GM19351 (cell line): ENCODE results near the gene RSPH3.
"Not testable (repeated sequence)": the region's sequence is repeated elsewhere in the genome, so short reads cannot be mapped to it uniquely, and the experiment has no call there.

ENCODE experiments used
- ATAC-seq: cut with Tn5 transposase; IDR thresholded peaks from one replicate; pipeline ENCODE4 v1.9.1; 2021; ENCODE audit warnings: mild to moderate bottlenecking, moderate library complexity; ENCODE audit not compliant: unreplicated experiment

The RSPH3 gene

DNA sequence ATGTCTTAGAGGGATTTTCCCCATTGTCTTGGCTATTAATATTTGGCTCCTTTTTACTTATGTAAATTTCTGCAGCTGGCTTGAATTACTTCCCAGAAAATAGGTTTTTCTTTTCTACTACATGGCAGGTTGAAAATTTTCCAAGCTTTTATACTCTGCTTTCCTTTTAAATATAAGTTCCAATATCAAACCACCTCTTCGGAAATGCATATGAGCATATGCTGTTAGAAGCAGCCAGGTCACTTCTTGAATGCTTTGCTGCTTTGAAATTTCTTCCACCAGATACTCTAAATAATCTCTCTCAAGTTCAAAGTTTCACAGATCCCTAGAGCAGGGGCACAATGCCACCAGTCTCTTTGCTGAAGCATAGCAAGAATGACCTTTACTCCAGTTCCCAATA, 25.2 kb upstream of the RSPH3 start:
- ATAC-seq, result not testable (repeated sequence)

DNA sequence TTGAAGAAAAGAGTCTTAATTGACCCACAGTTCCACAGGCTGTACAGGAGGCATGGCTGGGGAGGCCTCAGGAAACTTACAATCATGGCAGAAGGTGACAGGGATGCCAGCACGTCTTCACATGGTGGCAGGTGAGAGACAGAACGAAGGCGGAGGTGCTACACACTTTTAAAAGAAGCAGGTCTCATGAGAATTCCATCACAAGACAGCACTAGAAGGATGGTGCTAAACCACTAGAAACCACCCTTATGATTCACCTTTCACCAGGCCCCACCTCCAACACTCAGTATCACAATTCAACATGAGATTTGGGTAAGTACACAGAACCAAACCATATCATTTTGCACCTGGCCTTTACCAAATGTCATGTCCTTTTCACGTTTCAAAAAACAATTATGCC, 23.9 kb upstream of the RSPH3 start:
- no peak for ATAC-seq

DNA sequence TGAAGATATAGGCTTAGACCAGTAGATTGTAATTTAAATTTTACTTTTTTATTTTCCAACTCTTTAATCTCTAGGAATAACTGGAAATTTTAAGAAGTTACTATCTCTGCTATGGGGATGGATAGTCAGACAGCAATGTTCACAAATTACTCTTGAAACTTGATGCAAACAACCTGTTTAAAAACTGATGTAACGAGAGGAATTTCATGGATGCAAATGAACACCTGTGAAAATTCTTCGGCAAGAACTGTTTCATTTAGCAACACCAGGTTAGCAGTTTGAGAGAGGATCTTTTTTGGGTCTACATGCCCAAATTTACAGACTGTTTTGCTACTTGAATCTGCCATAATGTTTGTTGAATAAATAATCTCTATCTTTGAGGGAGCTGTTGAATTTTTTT, 20.0 kb upstream of the RSPH3 start:
- no peak for ATAC-seq

DNA sequence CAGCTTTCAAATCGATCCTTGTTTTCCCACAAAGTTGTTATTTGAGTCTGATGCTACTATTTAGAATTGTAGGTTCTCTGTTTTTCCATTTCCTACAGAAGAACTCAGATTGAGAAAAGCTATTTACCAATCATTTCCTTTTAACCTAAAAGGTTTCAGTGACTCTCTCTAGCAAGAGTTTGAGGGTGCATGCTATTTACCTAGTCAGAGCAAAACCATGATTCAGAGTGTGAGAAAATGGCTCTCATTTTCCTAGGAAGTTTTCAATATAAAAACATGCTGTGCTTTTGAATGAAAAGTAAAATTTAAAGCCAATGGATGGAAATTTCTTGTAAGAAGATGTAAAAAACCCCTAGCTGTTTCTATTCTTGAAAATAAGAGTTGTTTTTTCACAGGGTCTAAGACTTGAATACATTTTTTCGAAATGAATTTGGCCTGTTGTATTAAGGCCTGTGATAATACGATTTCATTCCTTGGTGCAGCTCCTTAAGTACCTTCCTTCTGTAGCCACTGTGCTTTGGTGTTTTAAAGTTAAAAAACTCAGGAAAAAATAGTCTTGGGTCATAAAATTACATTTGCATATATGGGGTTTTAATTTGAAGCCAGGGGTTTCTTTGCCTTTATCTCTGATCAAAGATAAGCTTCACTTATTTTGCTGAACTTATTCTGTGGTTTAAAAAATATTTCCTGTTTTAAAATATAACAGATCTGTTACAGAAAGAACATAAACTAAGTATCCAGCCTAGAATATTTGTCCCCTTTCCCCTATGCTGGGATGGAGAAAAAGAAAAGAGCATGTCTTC, 18.0 kb upstream of the RSPH3 start:
- peak; percentile 71 for ATAC-seq

DNA sequence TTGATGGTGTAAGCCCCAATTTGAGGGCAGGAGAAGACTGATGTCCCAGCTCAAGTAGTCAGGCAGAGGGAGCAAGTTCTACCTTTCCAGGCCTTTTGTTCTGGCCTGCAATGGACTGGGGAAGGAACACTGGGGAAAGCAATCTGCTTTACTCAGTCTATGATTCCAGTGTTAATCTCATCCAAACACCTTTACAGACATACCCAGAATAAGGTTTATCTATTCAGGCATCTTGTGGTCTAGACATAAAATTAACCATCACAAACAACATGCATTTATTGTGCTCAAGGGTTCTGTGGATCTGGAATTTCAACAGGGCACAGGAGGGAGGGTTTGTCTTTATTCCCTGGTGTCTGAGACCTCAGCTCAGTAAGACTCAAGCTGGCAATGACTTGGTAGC, 14.4 kb upstream of the RSPH3 start:
- no peak for ATAC-seq

DNA sequence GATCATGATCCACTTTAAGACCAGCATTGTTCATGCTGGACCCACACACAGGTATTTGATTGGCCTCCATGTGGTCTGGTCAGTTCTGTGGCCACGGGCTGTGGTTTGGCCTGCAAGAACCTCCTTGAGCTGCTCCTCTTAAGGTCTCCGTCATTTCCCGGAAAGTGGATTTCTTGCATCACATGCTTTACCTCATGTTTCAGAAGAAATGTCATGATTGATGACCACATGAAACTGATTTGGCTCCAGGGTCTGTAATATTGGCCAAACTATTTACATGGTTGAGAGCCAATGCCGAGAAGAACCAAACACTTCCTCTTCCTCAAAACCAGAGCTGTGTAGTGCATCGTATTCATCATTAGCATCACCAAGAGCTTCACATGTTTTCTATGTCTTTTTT, 13.2 kb upstream of the RSPH3 start:
- no peak for ATAC-seq

DNA sequence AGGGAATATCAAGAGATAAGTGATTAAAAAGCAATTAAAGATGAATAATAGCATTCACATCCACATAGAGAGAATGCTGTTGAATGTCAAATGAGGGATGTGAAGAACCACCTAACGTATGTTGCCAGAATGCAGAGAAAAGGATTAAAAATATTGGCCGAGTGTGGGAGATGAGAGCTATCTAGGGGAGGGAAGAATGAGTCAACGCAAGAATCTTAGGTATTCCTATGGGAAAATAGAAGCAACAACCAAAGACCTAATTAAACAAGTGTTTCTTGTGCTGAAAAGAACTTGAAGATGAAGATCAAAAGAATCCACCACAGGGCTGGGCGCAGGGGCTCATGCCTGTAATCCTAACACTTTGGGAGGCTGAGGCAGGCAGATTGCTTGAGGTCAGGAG, 12.2 kb upstream of the RSPH3 start:
- no peak for ATAC-seq

DNA sequence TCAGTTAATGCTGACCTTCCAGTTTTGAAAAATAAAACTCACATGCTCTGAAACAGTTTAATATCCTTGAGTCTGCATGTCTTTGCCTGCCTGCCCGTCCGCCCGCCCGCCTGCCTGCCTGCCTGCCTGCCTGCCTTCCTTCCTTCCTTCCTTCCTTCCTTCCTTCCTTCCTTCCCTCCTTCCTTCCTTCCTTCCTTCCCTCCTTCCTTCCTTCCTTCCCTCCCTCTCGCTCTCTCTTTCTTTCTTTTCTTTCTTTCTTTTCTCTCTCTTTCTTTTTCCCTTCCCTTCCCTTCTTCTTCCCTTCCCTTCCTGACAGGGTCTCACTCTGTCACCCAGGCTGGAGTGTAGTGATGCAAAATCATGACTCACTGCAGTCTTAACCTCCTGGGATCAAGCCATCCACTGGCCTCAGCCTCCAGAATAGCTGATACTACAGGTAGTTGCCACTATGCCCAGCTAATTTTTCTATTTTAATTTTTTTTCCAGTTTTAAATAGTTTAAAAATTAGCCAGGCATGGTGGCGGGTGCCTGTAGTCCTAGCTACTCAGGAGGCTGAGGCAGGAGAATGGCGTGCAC, 10.1 kb upstream of the RSPH3 start:
- not testable (repeated sequence) for ATAC-seq

DNA sequence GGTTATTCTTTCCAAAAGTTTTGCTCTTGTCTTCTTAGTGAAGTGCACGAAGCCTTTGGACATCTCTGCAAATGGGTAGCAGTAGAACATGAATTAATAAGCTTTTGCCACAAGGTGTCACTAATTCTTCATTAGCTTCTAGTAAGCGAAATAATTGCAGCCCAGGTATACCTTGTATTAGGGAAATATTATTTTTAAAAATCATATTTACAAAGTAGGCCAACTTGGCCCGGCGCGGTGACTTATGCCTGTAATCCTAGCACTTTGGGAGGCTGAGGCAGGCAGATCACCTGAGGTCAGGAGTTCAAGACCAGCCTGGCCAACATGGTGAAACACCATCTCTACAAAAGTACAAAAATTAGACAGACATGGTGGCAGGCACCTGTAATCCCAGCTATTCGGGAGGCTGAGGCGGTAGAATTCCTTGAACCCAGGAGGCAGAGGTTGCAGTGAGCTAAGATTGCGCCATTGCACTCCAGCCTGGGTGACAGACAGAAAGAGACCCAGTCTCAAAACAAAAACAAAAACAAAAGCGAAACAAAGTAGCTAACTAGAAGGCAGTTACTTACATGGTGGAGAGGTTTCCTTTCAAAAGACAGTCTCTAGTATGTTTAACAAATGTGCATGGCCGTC, 8.8 kb upstream of the RSPH3 start:
- ATAC-seq, result peak; percentile 87

DNA sequence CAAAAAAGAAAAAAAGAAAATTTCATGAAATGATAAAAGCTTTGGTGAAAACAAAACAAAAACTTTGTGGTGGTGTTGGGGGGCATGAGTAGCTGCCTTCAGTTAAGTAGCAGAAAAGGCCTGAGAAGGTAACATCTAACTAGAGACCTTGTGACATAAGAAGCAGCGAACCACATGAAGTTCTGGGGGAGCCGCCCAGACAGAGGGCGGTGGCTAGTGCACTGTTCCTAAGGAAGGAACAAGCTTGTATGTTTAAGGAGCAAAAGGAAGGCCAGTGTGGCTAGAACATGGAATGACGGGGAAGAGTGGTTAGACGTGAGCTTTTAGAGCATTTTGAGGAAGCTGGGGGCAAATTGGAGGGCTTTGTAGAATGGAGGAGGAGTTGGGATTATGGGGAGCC, 7.5 kb upstream of the RSPH3 start:
- no peak for ATAC-seq

DNA sequence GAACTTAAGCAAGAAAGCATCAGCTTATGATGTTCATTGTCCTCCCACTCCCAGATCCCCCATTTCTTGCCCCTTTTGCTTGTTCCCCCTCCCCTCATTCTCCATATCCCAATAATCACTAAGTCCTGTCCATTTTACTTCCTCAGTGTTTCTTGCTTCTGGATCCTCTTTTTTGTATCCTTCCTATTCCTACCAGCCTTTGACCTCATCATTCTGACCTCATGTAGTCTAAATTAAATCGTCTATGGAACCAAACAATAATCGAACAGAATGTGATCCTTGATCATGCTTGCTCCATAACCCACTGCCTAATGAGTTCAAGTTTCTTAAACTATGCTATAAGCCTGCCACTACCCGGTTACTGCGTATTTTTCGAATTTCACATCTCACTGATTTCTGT, 5.4 kb upstream of the RSPH3 start:
- ATAC-seq, result no peak

DNA sequence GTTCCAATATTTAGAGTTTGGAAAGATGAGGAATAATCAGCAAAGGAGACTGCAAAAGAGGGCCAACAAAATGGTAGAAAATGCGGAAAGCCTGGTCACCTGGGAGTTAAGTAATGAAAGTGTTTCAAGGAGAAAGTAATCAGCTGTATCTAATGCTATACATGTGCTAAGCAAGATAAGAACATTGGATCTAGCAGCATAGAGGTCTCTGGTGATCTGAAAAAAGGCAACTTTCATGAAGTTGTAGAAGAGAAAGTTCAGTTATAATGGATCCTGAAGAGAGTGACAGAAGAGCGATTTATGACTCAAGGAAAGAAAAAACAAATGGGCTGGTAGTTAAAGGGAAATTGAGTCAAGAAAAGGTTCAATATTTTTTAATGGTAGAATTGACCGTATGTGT, 4.6 kb upstream of the RSPH3 start:
- ATAC-seq, result no peak

DNA sequence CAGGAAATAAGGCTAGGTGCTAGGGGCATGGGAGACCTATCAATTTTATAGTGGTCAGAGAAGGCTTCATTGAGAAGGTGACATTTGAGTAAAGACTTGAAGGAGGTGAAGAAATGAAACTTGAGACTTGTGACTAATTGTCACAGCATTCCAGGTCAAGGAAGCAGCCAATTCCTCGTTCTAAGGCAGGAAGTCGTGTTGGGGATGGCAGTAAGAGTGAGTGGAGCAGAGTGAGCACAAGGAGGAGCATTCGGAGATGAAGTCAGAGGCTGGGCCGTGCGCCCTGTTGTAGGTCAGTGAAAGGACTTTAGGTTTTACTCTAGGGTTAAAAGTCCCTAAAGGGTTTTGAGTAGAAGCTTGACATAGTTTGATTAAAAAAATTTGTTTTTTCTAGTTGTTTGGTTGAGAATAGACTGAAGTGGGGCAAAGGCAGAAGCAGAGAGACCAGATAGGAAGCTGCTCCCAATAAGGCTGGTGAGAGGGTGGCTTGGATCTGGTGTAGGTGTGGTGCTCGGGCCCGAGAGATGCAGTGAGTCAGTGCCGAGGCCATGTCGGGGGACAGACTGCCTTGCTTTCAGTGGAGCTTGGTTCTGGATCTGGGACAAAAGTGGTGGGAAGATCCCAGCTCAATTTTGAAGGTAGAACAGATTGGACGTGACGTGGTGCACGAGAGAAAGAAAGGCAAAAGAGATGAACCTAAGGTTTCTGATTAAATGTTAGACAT, 2.6 kb upstream of the RSPH3 start:
- ATAC-seq, result no peak

DNA sequence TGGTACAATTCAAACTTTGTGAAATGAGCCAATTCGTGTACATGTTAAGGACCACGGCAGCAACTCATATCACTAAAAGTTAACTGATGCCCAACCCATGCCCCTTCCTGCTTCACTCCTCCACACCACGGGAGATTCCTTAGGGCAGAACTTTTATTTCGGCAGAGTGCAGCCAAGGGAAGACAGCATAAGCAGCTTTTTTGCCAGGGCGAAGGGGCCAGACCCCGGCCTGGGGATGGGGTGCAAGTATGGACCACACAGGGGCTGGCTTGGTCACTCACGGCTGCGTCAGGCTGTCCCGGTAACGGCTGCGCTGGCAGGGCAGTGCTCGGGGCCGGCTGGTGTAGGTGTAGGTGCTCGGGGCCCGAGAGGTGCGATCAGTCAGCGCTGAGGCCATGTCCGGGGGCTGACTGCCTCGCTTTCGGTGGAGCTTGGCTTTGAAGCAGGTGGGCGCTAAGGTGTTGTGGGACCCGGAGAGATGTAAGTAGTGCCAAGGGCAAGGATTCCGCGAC, 792 bp downstream of the RSPH3 start:
- ATAC-seq, result peak; percentile 41

DNA sequence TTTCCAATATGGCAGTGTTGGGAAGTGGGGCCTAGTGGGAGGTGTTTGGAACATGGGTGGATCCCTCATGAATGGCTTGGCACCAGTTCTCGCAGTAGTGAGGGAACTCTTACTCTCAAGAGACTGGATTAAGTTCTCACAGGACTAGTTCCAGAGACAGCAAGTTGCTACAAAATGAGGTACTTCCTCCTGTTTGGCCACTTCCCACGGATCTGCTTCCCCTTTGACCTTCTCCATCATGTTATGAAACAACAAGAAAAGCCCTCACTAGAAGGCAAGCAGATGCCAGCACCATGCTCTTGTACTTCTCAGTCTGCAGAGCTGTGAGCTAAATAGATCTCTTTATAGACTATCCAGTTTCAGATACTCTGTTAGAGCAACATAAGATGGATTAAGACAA, 3.1 kb downstream of the RSPH3 start:
- no peak for ATAC-seq

DNA sequence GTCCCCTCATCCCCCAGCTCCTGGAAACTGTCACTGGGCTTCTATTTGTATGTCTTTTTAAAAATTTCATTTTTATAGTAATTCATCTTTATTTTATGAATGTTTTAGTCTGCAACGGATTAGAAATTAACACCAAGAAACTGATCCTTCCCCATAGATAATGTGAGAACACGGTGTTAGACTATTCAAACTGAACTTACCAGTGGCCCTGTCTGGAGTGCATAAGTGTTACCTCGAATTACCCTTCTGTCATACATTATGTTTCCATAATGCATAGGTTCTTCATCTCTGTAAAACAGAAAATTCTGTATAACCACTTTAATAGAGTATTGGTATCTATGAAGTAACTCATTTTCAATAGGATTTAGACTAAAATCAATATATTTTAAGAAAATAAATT, 6.4 kb downstream of the RSPH3 start:
- ATAC-seq, result no peak

DNA sequence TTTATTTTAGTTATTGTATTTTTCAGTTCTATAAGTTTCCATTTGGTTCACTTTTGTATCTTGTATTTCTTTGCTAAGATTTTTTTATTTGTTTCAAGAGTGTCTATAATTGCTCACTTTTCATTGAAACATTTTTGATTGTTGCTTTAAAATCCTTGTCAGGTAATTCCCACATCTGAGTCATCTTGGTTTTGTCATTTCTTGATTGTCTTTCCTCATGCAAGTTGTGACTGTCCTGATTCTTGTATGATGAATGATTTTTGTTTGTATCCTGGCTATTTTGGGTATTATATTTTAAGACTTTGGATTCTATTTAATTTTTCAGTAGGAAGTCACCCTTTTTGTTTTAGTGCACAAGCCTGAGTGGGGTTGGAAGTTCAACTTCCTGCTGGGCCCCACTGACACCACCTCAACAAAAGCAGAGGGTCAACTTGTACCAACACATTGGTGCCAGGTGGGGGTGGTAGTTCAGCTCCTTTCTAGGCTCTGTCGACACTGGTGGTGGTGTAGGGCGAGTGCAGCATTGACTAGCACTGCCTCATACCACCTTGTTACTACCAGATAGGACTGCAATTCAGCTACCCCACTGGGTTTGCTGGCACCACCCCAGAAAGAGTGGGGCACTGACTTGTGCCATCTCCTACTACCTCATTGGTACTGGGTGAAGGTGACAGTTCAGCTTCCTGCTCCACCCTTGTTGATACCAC, 8.8 kb downstream of the RSPH3 start:
- ATAC-seq, result no peak

DNA sequence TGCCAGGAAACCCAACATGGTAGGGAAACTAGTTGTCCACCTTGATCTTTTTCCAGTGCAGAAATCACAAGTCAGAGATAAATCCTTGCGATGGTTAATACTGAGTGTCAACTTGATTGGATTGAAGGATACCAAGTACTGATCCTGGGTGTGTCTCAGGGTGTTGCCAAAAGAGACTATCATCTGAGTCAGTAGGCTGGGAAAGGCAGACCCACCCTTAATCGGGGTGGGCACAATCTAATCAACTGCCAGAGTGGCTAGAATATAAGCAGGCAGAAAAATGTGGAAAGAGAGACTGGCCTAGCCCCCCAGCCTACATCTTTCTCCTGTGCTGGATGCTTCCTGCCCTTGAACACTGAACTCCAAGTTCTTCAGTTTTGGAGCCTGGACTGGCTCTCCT, 10.3 kb downstream of the RSPH3 start:
- not testable (repeated sequence) for ATAC-seq

DNA sequence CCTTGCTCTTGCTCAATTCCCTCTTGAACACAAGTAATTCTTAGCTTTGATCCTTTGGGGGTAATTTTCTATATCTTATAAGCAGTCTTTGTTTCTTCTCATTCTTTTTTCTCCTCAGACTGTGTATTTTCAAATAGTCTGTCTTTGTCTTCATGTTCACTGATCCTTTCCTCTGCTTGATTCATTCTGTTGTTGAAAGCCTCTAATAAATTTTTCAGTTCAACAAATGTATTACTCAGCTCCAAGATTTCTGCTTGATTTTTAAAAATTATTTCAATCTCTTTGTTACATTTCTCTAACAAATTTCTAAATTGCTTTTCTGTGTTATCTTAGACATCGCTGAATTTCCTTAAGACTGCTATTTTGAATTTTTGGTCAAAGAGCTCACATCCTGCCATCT, 11.5 kb downstream of the RSPH3 start:
- ATAC-seq, result no peak

DNA sequence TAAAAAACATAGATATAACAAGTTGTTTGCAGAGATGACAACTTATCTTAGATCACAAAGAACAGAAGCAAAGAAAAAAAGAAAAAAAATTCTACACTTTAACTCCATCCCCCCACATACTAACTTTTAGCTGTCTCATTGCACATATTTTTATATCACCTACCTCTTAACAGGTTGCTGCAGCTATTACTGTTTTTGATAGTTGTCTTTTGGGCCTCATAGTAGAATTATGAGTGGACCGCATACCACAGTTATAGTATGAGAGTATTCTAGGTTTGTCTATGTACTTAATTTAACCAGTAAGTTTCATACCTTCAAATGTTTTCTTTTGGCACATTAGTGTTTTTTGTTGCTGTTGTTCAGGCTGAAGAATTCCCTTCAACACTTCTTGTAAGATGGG, 12.3 kb downstream of the RSPH3 start:
- ATAC-seq, result no peak

DNA sequence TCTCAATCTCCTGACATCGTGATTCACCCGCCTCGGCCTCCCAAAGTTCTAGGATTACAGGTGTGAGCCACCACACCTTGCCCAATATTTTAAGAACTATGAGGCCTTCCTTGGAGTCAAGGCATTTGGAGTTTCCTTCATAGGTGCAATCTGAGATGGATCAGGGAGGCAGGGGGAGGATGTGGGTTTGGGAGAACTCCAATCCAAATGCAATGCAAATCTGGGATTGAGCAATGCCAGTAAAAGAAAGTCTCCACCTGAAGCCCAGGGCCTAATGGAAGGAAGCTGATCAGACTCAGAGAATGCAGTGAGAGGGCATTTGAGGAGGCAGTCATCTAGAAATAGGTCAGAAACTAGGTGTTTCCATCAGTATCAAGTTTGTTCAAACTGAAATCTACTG, 21.2 kb downstream of the RSPH3 start:
- ATAC-seq, result no peak
